Measurements from ENCODE around the gene CD53. TPM values are rescaled to one million over a fixed set of nuclear protein-coding genes. Genes with fewer than 3 reads are reported as not detected.

CD53 gene
- total and polyA plus RNA-seq, 9 of the 15 experiments (the other 6 are each of a cell fraction or from before 2014, with no cell fraction given): 63.5 to 220 (median 131) TPM

GRCh38 chr1:110878591-110878990, 5.6 kb downstream of the CD53 start (continued):
- TF ChIP-seq PATZ1 (CRISPR knock-in tag; IDR thresholded peaks at IDR 0.05; ENCODE audit: borderline replicate concordance) (no peak), ZNF764 (CRISPR knock-in tag; IDR thresholded peaks at IDR 0.05; ENCODE audit: low read depth) (no peak)

GRCh38 chr1:110878993-110879392, 6.0 kb downstream of the CD53 start:
- no peak for ATAC-seq
- peaks cover 8% of the 10 kb centered on the region; the same call in 2 of the 3 replicates for H3K36me3 ChIP-seq (ENCODE audit: control insufficient read depth, insufficient read depth, low read length)
- DNase-seq (ENCODE audit: extremely low read depth in 1 of 4, low spot score in 3 of 4): no peak
- intact Hi-C loops (cut with micrococcal nuclease): no loop called here
- peaks cover 6 to 68% of the 10 kb centered on the region in 2 experiments; a peak in 4 of 5 replicates for H3K4me1 ChIP-seq (replicated peaks in 1 of 2; ENCODE audit: control insufficient read depth in 2 of 2, insufficient read depth in 2 of 2, low read length in 2 of 2)
- peak overlapping the region in 1 of 2 experiments; percentile 64; a peak in 2 of 4 replicates for H3K9ac ChIP-seq (ENCODE audit: insufficient read depth in 1 of 2, low read depth in 2 of 2, low read length in 2 of 2)
- H3K9me1 ChIP-seq (ENCODE audit: control insufficient read depth, insufficient read depth, low read length): no peaks in the 10 kb centered on the region
- H2AFZ ChIP-seq (ENCODE audit: low read depth, low read length): peak overlapping the region; percentile 87
- H3K4me3 ChIP-seq: no peak overlapping the region
- H3K79me2 ChIP-seq (ENCODE audit: control insufficient read depth, insufficient read depth, low read length): peaks cover 94% of the 10 kb centered on the region
- WGBS (ENCODE audit: insufficient coverage, low coverage, missing lambda C conversion rate): 35% methylated on average over 3 of the region's 3 CpGs
- FAIRE-seq: no peak
- BruUV-seq (replicated peaks): no TSS peak
- H4K20me1 ChIP-seq (replicated peaks; ENCODE audit: control insufficient read depth, insufficient read depth, low read length): no peaks in the 10 kb centered on the region
- H3K27ac ChIP-seq (ENCODE audit: extremely low read depth, low read depth, low read length): peak overlapping the region; percentile 93
- in situ Hi-C loops (cut with MboI): no loop called here
- ChIA-PET CTCF (ENCODE audit: low intra/inter-chr PET ratio) (no interaction called here), POLR2A (interaction anchor here (2.4 kb wide), 1 partner anchor 12 kb away, joined by 11 read pairs; no protein-coding TSS in a partner anchor)
- H3K9me3 ChIP-seq (replicated peaks; ENCODE audit: control insufficient read depth, insufficient read depth, low read depth, low read length): no peaks in the 10 kb centered on the region
- H3K4me2 ChIP-seq (ENCODE audit: insufficient read depth, low read length): peak overlapping the region; percentile 3; the same call in 1 of the 2 replicates
- H3K27me3 ChIP-seq (ENCODE audit: control insufficient read depth in 2 of 2, insufficient read depth in 2 of 2, low read length in 2 of 2): no peaks in the 10 kb centered on the region
- TF ChIP-seq ZBTB40 (IDR thresholded peaks at IDR 0.05) (peak; percentile 27; the same call in 1 of the 2 replicates), ZBTB40 (CRISPR knock-in tag; IDR thresholded peaks at IDR 0.05) (no peak), HDAC2 (IDR thresholded peaks at IDR 0.05) (peak; percentile 64; the same call in 1 of the 2 replicates), CREM (IDR thresholded peaks at IDR 0.05; ENCODE audit: low read depth) (no peak), ZBTB26 (CRISPR knock-in tag; IDR thresholded peaks at IDR 0.05) (no peak), FOXJ3 (CRISPR knock-in tag; IDR thresholded peaks at IDR 0.05) (no peak)

All from K562 (cell line).